Measurements from ENCODE around the gene RAB29.

Gene RAB29

DNA sequence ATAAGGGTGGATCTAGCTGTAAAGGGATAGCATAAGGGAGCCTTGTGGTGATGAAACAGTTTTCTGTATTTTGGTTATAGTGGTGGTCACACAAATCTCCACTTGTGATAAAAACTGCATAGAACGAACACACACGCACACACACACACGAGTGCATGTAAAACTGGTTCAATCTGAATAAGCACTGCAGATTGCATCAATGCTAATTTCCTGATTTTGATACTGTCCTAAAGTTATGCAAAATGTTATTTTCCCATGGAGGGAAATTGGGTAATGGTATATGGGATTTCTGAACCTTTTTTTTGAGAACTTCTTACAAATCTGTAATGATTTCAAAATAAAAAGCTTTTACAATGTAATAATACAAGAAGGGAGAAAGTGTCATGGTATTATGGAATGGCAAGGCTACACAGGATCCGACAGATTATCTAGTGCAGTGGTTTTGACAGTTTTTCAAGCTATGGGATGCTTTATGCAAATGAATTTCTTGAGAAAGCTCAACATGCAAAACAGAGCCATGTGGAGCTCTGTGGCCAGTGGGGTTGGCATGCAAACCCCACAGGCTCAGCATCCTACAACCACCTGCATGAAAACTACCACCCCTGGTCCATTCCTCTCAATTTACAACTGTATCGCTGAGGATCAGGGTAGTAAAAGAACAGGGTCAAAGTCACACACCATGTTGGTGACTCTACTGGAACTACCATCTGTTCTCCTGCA lies 18.9 kb upstream of the RAB29 start:
- no peak for DNase-seq

DNA sequence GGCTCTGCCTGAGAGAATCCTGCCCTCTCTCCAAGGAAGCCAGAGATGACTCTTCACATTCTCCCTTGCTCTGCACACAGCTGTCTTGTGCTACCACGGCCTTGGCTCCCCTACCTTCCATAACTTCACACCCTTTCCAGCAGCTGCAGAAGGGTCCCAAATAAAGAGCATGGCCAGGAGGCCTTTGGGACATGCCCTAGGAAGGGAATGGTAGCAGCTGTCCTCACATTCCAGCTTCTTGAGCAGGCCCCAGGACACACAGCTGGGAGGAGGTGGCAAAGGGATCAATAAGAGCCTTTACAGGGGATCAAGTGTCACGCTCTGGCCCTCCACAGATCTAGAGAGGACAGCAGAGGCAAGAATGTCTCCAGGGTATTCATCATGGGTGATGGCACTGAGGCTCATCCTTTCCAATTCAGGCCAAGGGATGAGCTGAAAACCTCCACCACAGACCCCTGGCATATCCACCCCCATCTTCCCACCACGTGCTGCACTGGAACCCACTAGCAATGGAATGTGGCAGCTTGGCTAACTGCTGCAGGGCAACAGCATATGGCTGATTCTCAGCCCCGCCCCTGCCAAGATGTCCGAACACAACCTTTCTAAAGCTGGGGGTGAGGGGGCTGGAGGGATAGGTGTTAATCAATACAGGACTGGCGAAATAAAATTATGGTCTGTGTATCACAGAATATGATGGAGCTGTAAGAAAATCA lies 17.8 kb upstream of the RAB29 start:
- DNase-seq: no peak

DNA sequence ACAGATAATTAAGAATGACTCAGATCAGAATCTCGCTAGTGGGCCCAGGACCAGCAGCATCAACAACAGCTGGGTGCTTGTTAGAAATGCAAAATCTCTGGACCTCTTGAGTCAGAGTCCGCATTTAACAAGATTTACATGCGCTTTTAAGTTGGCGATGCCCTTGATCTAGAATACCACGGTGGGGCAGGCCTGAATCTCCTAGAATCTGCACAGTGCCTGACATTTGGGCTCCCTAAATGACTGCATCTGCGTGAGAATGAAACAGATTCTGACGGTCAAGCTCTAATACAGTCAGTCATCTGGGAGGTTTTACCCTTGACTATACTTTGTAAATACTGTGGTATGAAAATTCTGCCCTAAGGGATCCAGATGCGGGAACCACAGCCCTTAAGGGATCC lies 17.2 kb upstream of the RAB29 start:
- no peak for DNase-seq

DNA sequence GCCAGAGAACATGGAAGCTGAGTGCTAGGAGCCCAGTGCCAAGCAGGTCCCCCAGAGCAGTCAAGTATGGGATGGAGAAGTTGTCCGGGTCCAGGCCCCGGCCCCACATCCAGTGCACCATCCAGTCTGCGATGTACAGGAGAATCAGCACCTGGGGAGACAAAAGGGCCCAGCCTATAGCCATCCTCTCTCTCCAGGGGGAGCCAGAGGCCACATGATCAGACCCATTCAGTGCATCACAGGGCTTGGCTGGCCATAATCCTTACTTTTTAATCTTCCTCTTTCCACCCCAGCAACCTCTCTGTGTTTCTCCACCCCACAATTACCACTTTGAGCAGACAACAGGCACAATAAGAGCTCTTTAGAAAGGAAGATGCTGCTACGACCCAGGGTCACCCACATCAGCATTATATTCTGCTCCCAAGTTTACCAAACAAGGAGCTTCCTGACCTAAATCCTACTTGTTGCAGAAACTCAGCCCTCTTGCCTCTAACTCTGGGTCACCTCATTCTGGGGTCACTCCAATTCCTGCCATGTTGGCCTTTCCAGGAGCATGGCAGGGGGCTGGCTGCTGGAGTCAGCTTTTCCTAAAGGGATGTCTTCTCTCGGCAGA lies 16.4 kb upstream of the RAB29 start:
- DNase-seq: peak; percentile 83

DNA sequence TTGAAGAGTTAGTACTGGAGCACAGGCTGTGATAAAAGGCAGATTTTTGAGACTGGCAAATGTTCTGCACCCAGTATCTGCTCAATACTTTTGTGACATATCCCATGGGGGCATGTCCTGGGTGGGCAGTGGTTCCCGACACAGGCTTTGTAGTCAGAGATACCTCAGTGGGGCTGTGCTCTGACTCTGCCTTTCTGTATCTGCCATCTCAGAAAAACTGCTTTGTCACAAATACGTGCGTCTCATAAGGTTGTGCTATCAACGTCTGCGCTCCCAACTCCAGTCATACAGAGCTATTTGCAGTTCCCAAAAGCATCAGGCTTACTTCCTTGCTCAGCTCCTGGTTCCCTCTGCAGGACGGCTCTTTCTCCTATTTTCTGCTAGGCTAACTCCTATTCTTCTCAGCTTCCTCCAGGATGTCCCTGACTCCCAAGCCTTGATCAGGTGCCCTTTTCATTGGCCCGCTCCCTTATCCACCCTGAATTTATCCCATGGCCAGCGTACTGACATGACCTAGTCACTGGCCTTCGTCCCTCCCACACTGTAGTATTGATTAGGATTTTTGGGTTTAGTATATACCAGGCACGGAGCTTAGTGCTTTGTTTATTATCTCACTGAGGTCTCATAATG lies 12.1 kb upstream of the RAB29 start:
- DNase-seq: no peak

DNA sequence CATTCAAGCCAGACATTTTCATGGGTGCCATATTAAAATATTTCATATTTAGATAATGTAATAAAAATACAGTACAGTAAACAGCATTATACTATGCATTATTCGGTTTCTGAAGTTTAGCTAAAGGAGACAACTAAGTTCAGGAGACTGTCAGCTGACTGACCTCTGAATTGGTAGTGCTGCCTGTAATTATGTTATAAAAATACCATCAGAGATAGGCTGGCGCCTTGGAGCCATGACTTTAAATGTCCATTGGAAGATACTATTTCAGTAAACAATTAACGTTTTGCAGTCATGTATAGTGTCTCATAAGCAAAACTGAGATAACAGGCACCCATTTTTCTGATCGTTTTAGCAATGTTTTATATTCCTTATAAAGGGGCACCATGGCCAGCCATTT lies 11.3 kb upstream of the RAB29 start:
- no peak for DNase-seq

DNA sequence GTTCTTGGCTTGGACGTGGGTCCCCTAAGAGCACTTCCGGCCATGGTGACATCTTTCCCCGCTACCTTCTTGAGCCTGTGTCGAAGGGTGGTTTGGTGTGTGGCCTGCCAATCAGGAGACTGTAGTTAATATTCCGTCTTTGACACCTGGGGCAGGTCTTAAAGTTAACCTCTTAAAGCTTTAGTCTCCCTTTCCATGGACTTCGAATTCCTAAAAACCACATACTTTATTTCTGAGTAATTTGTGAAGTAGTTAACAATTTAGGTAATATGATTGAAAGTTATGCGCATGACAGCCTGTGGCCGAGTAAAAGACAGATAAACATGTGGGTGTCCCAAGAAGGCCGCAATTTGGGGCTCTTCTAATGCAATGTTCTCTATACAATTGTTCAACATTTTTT lies 10.2 kb upstream of the RAB29 start:
- DNase-seq: no peak

DNA sequence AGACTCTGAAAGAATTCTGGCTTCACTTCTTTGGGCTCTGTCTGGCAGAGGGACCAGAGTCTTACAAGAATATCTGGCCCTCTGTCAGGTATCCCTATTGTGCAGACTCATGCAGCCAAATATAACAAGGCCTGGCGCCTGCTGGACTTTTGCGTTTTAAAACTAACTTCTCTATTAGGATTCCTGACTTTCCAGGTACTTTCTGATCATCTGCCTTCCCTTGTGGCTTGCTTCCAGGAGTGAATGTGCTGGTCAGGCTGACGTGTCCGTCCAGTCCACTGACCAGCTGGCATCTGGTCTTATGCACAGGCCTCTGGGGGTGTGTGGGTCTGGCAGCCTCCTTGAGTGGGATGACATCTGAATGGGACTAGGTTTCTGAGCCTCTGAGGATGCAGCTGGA lies 8.6 kb upstream of the RAB29 start:
- no peak for DNase-seq

DNA sequence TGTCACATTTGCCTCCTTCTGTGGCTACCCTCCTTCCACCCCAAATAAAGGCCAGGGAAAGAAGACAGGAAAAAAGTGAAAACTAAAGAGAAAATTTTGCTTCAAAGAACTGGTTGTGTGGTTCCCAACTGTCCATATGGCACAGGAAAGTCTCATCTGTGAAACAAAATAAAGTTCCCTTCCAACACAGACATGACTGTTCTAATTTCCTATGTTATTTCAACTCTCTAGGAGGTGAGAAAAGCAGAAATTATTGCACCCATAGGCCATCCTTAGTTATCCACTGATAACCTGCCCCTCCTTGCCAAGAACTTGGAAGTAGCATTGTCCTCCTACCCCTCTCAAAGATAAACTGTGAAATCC lies 8.1 kb upstream of the RAB29 start:
- DNase-seq: no peak

DNA sequence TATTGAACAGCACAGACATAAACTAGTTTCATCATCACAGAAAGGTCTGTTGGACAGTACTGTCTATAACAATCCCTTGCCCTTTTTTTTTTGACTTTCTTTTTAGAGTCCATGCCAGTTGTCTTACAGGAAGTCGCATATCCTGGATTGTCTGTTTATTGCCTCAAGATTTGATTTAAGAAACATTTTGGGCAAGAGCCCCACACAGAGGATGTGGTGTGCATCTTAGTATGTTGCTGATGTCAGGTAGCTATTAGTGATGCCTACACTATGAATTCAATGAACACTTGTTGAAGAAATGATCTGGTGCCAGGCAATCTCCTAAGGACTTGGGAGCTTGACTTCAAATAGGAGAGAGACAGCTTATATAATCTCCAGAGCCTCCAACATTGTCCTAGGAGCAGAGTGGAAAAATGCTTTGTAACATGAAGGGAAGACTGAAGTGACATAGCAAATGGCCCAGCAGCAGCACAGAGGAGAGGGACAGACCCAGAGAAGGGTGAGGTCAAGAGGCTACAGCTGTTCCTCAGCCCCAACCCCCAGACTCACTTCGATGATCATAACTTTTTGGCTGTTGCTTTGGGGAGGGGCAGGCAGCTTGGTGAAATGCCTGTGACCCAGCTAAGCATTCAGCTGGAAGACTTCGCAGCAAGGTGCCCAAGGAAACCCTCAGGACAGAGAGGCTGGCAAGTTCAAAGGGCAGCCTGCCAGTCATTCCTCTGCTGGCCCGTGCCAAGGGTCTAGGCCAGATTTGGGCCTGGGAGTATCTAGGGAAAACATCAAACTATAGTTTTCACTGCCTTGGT lies 7.5 kb upstream of the RAB29 start:
- DNase-seq: no peak

DNA sequence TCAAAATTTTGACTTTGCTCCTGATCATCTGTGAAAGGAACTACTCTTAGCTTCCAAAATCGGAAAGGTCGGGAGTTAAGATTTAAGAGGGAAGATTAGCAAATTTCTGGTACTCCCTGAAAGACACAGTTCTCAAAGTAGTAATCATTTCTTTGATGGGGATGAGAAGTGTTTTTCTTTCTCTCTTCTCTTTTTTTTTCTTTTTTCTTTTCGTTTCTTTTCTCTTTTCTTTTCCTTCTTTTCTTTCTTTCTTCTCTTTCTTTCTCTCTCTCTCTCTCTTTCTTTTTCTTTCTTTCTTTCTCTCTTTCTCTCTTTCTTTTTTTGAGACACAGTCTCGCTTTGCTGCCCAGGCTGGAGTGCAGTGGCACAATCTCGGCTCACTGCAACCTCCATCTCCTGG lies 5.1 kb upstream of the RAB29 start:
- no peak for DNase-seq

DNA sequence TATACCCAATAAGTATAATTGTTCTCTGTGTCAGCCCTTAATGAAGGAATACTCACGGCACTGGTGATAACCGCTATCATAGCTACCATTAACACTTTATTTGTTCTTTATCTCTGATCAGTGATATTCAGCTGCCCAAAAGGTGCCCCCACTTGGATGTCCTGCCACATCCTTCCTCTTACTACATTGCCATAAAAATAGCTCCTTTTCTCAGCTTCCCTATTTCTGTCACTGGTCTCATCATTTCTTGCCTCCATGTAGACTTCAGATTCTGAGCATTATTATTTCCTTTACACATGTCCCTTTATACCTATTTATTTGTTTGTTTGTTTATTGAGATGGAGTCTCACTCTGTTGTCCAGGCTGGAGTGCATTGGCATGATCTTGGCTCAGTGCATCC lies 2.7 kb upstream of the RAB29 start:
- DNase-seq: no peak

DNA sequence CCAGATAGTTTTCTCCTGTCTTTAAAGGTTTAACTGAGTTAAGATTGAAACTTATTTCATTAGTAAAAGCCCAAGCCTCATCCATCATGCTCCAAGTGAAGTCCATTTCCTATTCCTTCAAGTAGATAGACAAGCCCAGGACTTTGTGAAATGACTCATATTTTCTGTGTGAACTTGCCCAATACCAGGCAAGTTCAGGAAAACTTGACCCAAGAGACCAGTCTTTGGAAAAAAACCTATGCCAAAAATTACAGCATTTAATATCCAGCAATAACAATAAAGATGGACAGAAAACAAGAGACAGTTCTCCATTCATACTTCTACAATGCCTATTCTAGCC lies 405 bp upstream of the RAB29 start:
- peak; percentile 46 for DNase-seq

DNA sequence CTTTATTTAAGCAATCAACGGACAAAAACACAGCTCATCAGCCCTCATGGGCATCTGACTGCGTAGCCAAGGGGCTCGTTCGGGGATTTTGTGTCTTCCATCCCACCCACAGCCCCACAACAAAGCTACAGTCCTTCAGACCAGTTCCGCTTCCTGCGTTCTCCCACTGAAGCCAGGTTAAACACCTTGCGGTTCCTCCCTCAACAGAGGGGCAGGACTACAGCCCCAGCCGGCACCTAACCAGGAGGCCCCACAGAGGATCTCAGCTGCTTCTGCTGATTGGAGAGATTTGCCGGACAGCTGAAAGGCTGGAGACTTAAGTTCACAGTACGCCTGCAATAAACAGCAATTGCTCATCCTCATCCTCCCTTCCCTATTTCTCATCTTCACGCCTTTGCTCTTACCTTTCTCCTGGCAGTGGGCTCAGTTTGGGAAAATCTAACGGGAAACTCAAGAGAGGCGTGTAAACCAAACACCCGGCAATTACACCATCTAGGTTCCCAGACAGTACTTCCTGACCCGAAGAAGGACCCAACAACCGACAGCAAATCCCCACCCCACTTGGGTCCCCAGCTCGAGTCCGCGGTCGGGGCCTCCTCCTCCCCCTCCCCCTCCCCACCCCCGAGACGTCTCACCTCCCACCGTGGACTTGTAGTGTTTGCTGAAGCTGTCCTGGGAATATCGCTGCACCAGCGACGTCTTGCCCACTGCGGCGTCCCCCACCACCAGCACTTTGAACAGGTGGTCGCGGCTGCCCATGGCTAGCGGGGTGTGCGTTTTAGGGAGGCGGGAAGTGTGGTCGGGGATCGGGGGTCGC lies 876 bp downstream of the RAB29 start:
- peak; percentile 45 for DNase-seq

DNA sequence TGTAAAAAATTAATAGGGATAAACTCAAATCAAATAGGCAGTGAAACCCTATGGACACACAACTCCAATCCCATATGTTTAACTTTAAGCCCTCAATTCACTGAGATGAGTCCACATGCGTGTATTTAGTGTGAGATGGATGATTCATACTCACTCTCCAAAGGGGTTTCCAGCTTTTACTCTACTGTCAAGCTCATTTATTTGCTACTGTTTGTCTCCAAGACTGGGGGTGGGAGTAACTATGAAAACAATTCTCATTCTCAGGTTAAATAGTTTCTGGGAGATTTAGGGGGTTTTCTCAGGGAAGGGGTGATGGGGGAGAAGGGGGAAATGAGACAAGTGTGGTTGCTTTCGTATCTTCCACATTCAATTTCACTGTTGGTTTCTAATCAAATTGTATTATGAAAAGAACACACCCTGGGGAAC lies 2.7 kb downstream of the RAB29 start:
- DNase-seq: no peak

DNA sequence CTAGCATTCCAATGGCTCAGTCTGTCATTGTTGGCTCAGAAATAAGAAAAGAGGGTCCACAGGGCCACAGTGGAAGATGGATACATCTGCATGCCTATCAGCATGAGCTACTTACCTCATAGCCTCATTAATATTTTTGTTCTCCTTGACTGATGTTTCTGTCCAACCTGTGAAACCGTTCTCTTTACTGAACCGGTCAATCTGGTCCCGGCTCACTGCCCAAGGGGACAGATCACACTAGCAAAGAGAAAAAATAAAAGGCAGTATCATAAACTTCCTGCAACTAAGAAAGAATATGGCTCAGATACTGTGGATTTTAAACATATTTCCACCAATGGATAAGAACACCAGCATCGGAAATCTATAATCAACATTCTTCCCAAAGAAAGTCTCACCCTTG lies 4.7 kb downstream of the RAB29 start:
- no peak for DNase-seq

DNA sequence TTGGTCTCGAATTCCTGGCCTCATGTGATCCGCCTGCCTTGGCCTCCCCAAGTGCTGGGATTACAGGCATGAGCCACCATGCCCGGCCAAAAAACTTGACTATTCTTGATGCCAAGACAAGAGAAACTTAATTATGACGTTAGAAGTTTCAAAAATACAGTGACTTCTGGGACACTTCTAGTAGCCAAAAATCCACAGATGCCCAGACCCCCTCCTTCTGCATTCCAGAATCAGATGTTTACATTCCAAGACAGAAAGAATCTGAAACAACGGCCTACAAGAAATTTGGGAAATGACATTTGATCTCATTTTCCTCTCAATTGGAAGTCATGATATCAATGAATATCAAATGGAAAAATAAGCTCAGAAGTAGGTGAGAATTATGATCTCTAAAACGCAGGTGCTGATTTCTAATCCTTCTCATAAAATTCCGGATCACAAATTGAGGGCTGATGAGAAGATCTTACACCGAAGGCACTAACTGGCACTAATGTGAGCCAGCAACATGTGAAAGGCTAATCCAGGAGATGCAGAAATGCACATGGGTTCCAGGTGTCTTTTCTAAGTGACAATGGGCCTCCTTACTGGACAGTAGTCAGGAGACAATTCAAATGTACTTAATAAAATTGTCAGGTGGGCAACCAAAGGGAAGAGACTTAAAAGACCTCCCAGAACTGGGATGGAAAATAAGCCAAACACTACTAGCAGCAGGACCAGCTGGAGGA lies 5.5 kb downstream of the RAB29 start:
- no peak for DNase-seq

DNA sequence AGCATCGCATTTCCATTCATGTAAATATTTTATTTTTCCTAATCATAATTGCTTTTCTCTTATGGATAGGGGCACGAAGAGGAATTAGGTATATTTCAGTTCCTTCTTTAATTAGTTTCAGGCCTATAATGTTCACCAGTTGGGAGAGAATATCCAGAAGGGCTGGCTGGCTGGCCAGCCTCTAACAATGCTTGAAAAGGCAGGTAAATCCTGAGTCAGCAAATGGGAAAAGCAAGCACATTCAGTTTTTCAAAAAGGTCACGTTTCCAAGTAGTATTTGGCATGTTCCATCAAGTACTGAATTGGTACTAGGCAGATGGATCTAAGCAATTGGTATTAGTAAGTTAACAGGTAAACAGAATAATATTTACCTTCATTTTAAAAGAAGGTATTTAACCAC lies 8.0 kb downstream of the RAB29 start:
- DNase-seq: no peak

DNA sequence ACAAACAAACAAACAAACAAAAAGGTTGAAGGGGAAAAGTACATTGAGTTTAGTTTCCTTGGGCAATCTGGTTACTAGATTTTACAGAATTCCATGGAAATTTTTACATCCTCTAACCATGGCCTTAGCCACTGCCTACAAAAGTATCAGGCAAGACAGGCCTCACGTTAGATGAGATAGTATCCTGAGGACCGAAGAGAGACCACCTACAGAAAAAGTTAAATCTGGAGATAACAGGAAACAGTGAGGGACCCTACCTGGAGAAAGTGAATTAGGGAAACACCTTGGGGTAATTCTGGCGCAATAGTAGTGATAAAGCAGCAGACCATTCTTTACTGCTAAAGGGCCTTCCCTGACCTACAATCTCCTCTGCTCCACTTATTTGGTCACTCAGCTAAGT lies 8.7 kb downstream of the RAB29 start:
- DNase-seq: no peak

DNA sequence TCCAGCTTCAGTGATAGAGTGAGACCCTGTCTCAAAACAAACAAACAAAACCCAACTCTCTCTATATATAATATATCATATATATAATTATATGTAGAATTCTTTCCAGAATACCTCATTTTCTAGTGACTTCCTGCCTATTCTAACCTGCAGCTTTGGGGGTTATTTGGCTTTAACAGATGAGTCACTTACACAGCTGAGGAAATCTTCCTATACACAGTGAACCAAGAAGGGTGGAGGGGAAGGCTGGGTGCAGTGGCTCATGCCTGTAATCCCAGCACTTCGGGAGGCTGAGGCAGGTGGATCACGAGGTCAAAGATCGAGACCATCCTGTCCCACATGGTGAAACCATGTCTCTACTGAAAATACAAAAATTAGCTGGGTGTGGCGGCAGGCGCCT lies 9.2 kb downstream of the RAB29 start:
- DNase-seq: no peak

DNA sequence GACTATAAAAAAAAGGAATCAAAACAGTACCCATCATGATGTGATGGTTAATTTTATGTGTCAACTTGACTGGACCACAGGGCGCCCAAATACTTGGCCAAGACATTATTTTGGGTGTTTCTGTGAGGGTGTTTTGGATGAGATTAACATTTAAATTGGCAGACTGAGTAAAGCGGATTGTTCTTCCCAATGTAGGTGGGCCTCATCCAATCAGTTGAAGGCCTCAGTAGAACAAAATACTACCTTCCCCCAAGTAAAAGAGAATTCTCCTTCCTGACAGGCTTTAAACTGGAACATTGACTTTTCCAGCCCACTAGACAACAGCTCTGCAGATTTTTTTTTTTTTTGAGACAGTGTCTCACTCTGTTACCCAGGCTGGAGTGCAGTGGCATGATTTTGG lies 10.7 kb downstream of the RAB29 start:
- DNase-seq: no peak

DNA sequence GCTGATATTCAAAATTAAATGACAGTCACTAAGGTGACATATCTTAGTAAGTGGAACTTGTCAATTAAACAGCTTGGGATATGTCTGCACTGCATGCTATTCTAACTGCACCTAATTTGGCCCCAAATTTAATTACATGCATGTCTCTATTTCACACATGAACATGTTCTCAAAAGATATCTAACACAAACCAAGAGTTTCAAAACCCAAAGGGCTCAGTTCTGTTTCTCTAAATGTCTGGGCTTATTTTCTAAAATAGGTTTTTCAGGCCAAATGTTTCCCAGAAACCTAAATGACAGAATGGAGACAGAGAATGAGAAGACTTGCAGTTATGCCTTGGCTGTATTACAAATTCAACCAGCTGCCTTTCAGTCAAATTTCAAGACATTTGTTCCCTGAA lies 11.3 kb downstream of the RAB29 start:
- no peak for DNase-seq
